Type B pancreatic cell (in vitro differentiated cells): ENCODE data around the gene LMOD3. TPM values are rescaled to one million over a fixed set of nuclear protein-coding genes. Genes with fewer than 3 reads are reported as not detected.

Experiments
- DNase-seq: peaks from one replicate; pipeline ENCODE4 v3.0.0; 2021; ENCODE audit warnings: mixed read lengths; ENCODE audit not compliant: unreplicated experiment; ENCODE audit errors: extremely low spot score
- H3K27ac Mint-ChIP-seq: 2 replicates; pipeline ENCODE4 v1.8.0; 2021; ENCODE audit warnings: mild to moderate bottlenecking, mixed read lengths
- H3K27me3 Mint-ChIP-seq: 2 replicates; pipeline ENCODE4 v1.8.0; 2021; ENCODE audit warnings: mixed read lengths
- H3K36me3 Mint-ChIP-seq: 2 replicates; pipeline ENCODE4 v1.8.0; 2021; ENCODE audit warnings: mixed read lengths
- H3K4me1 Mint-ChIP-seq: one replicate; pipeline ENCODE4 v1.8.0; 2021; ENCODE audit warnings: mixed read lengths; ENCODE audit not compliant: unreplicated experiment
- H3K4me3 Mint-ChIP-seq: 2 replicates; pipeline ENCODE4 v1.8.0; 2021; ENCODE audit warnings: mild to moderate bottlenecking, mixed read lengths
- H3K9me3 Mint-ChIP-seq: 2 replicates; pipeline ENCODE4 v1.8.0; 2021; ENCODE audit warnings: mixed read lengths
- CTCF ChIP-seq: fragments of 200-600 bp; sonication (generic); conservative IDR thresholded peaks from 2 replicates; pipeline ENCODE4 v1.5.0; 2021; ENCODE audit warnings: antibody characterized with exemption, mild to moderate bottlenecking
- total RNA-seq: library from RNA; stranded (reverse); gene quantifications from 2 replicates; pipeline ENCODE4 v1.2.1, GENCODE V29; 2021; ENCODE audit warnings: low replicate concordance

Gene LMOD3
- total RNA-seq, 1 donor from 2014 or later = 0.12 TPM

- no peak for DNase-seq
- no peak for TF ChIP-seq CTCF
- no peaks in the 10 kb centered on the region for H3K9me3 Mint-ChIP-seq
- no peak overlapping the region for H3K4me3 Mint-ChIP-seq
- no peaks in the 10 kb centered on the region for H3K27me3 Mint-ChIP-seq
- H3K36me3 Mint-ChIP-seq = no peaks in the 10 kb centered on the region
- peaks cover 29% of the 10 kb centered on the region for H3K4me1 Mint-ChIP-seq
- H3K27ac Mint-ChIP-seq = no peak overlapping the region
These were observed 23.3 kb upstream of the LMOD3 start for GRCh38 chr3:69145688-69146087.

- no peaks in the 10 kb centered on the region for H3K36me3 Mint-ChIP-seq
These were observed 22.3 kb upstream of the LMOD3 start for GRCh38 chr3:69144631-69145245.

GRCh38 chr3:69143612-69144011 is 21.2 kb upstream of the LMOD3 start:
- Mint-ChIP-seq H3K4me3 (no peak overlapping the region), H3K27me3 (no peaks in the 10 kb centered on the region), H3K4me1 (peaks cover 33% of the 10 kb centered on the region), H3K9me3 (no peaks in the 10 kb centered on the region), H3K36me3 (no peaks in the 10 kb centered on the region), H3K27ac (peak overlapping the region; percentile 49)
- no peak for TF ChIP-seq CTCF
- no peak for DNase-seq

More at GRCh38 chr3:69144631-69145245, 22.3 kb upstream of the LMOD3 start:
- Mint-ChIP-seq H3K27me3 (no peaks in the 10 kb centered on the region), H3K27ac (no peak overlapping the region), H3K4me1 (peaks cover 29% of the 10 kb centered on the region), H3K9me3 (no peaks in the 10 kb centered on the region), H3K4me3 (no peak overlapping the region)
- no peak for TF ChIP-seq CTCF
- no peak for DNase-seq

- no peak overlapping the region for H3K27ac Mint-ChIP-seq
- no peak overlapping the region for H3K4me3 Mint-ChIP-seq
- no peak for TF ChIP-seq CTCF
- H3K4me1 Mint-ChIP-seq = peaks cover 33% of the 10 kb centered on the region
- no peaks in the 10 kb centered on the region for H3K27me3 Mint-ChIP-seq
- DNase-seq = no peak
- no peaks in the 10 kb centered on the region for H3K9me3 Mint-ChIP-seq
- no peaks in the 10 kb centered on the region for H3K36me3 Mint-ChIP-seq
These were observed 20.5 kb upstream of the LMOD3 start for GRCh38 chr3:69142797-69143454.

- no peaks in the 10 kb centered on the region for H3K36me3 Mint-ChIP-seq
- H3K27ac Mint-ChIP-seq = no peak overlapping the region
- H3K4me3 Mint-ChIP-seq = no peak overlapping the region
- H3K4me1 Mint-ChIP-seq = peaks cover 33% of the 10 kb centered on the region
- TF ChIP-seq CTCF = no peak
- no peak for DNase-seq
- no peaks in the 10 kb centered on the region for H3K27me3 Mint-ChIP-seq
- no peaks in the 10 kb centered on the region for H3K9me3 Mint-ChIP-seq
These were observed 19.7 kb upstream of the LMOD3 start for GRCh38 chr3:69142090-69142489.
